Measurements from ENCODE around the gene TMEM182. TPM values are rescaled to one million over a fixed set of nuclear protein-coding genes. Genes with fewer than 3 reads are reported as not detected.

TMEM182 gene
- total and polyA plus RNA-seq, 2 of the 4 experiments (the other 2 are of a cell fraction), result 1.3 to 1.4 TPM

- Histone ChIP-seq H3K4me3 (ENCODE audit: insufficient read depth, low read depth, low read length) (no peak overlapping the region), H2BK5ac (ENCODE audit: low read depth, low read length, poor library complexity, severe bottlenecking) (no peak overlapping the region), H4K20me1 (ENCODE audit: insufficient read depth, low read length) (no peaks in the 10 kb centered on the region), H3K79me1 (ENCODE audit: low read depth in 1 of 2, low read length in 2 of 2) (no peaks in the 10 kb centered on the region), H3K14ac (replicated peaks; ENCODE audit: low read depth, low read length) (no peak overlapping the region), H3K4ac (ENCODE audit: low read depth, low read length) (no peak overlapping the region), H3K23ac (ENCODE audit: low read depth, low read length) (no peak overlapping the region), H4K8ac (ENCODE audit: low read depth in 2 of 2, low read length in 2 of 2) (no peak overlapping the region), H4K91ac (ENCODE audit: insufficient read depth, low read depth, low read length) (no peak overlapping the region), H2BK20ac (ENCODE audit: low read depth, low read length) (no peak overlapping the region), H3K9me1 (ENCODE audit: insufficient read depth, low read length) (no peaks in the 10 kb centered on the region), H3K36me3 (ENCODE audit: control insufficient read depth, insufficient read depth, low read length) (peaks cover 10% of the 10 kb centered on the region), H3K4me1 (ENCODE audit: control insufficient read depth, insufficient read depth, low read length) (no peaks in the 10 kb centered on the region), H2AK9ac (replicated peaks; ENCODE audit: low read depth, low read length, poor library complexity) (no peak overlapping the region), H2AK5ac (ENCODE audit: low read depth, low read length) (no peak overlapping the region), H2BK15ac (ENCODE audit: low read depth, low read length) (no peak overlapping the region), H3K56ac (ENCODE audit: extremely low read depth, insufficient read depth, low read length) (no peak overlapping the region), H3K9me3 (ENCODE audit: control insufficient read depth, insufficient read depth, low read length) (no peaks in the 10 kb centered on the region), H3K18ac (ENCODE audit: low read depth, low read length) (no peak overlapping the region), H3K4me2 (ENCODE audit: low read depth, low read length) (no peak overlapping the region), H2AFZ (replicated peaks; ENCODE audit: low read length, poor library complexity) (no peak overlapping the region), H3K27ac (ENCODE audit: insufficient read depth, low read length) (no peak overlapping the region), H4K5ac (ENCODE audit: low read depth, low read length) (no peak overlapping the region), H2BK120ac (ENCODE audit: low read depth, low read length) (no peak overlapping the region), H3K9ac (ENCODE audit: low read depth, low read length) (no peak overlapping the region), H3K27me3 (ENCODE audit: control insufficient read depth, insufficient read depth, low read length) (no peaks in the 10 kb centered on the region)
- no TSS peak for BruUV-seq (replicated peaks)
- DNase-seq, result peak; percentile 36
- ChIA-PET POLR2A (ENCODE audit: unreplicated experiment) (no interaction called here), CTCF (interaction anchor here (0.6 to 1.2 kb wide), 2 partner anchors 9 to 45 kb away, joined by 3 read pairs; no protein-coding TSS in a partner anchor)
- intact Hi-C loops (cut with micrococcal nuclease), result no loop called here
- TF ChIP-seq NFE2L2 (IDR thresholded peaks at IDR 0.05; ENCODE audit: low read depth, low read length) (no peak), CHD1 (IDR thresholded peaks at IDR 0.05; ENCODE audit: low read depth, low read length) (no peak), USF2 (IDR thresholded peaks at IDR 0.05; ENCODE audit: low read depth, low read length) (no peak), RAD21 (IDR thresholded peaks at IDR 0.05; ENCODE audit: low read length) (no peak), MAZ (IDR thresholded peaks at IDR 0.05; ENCODE audit: borderline replicate concordance, low read depth, low read length) (no peak), FOS (IDR thresholded peaks at IDR 0.05; ENCODE audit: low read depth, low read length) (no peak), RFX5 (IDR thresholded peaks at IDR 0.05; ENCODE audit: low read depth, low read length) (no peak), RCOR1 (IDR thresholded peaks at IDR 0.05; ENCODE audit: insufficient replicate concordance, low read length) (no peak), POLR2A (IDR thresholded peaks at IDR 0.05; ENCODE audit: low read depth, low read length) (no peak)
- in situ Hi-C loops (cut with MboI; ENCODE audit: low sequenced_read_pairs), result no loop called here
- 60% methylated on average over 1 of the region's 5 CpGs; no CpG with 5 or more reads in 1 of the 2 experiments for WGBS, 2 experiments (ENCODE audit: extremely low coverage in 2 of 2, insufficient read length in 1 of 2)
- dilution Hi-C loops (cut with HindIII; ENCODE audit: low sequenced_read_pairs, unreplicated experiment), result no loop called here
- ATAC-seq (ENCODE audit: low read depth), result peak; percentile 83
Measured at GRCh38 chr2:102717308-102718018, 44.4 kb upstream of the TMEM182 start.

All from IMR-90 (cell line).